A673 (cell line): ENCODE measurements around the gene PACS1. TPM values are rescaled to one million over a fixed set of nuclear protein-coding genes. Genes with fewer than 3 reads are reported as not detected.

Source experiments
- BruUV-seq: library from RNA; stranded (reverse); fragments of 400-500 nt; replicated peaks from 2 replicates; lab custom pipeline; 2021; lab: Mats Ljungman, UMichigan
- CTCF ChIA-PET: fragments of 300-600 bp; sonication (Branson Sonifier 250); formaldehyde crosslinking; loops from one replicate; lab custom pipeline; 2022; ENCODE audit warnings: antibody characterized with exemption; lab: Charles Lee
- POLR2A ChIA-PET: fragments of 300-600 bp; sonication (Branson Sonifier 250); formaldehyde crosslinking; loops from one replicate; lab custom pipeline; 2022; ENCODE audit warnings: antibody characterized with exemption; ENCODE audit not compliant: low non-redundant PET; lab: Charles Lee
- DNase-seq: peaks from one replicate; pipeline ENCODE4 v3.0.0-alpha.2; 2015; ENCODE audit warnings: low spot score
- H3K27ac ChIP-seq: fragments of 200-600 bp; sonication (generic); 2 replicates; pipeline ENCODE4 v1.5.1; 2016; ENCODE audit warnings: mixed run types, low read depth, mild to moderate bottlenecking, mixed read lengths, antibody characterized with exemption, low read length; ENCODE audit not compliant: poor library complexity, severe bottlenecking
- H3K27me3 ChIP-seq: fragments of 200-600 bp; sonication (generic); replicated peaks from 2 replicates; pipeline ENCODE4 v1.6.1; 2017; ENCODE audit warnings: mixed run types, low read depth, mild to moderate bottlenecking, mixed read lengths, antibody characterized with exemption, low read length; ENCODE audit not compliant: insufficient read depth, poor library complexity
- H3K36me3 ChIP-seq: fragments of 200-600 bp; sonication (generic); 2 replicates; pipeline ENCODE4 v1.6.1; 2016; ENCODE audit warnings: mixed run types, mild to moderate bottlenecking, mixed read lengths, antibody characterized with exemption, low read length; ENCODE audit not compliant: insufficient read depth, poor library complexity, severe bottlenecking
- H3K4me1 ChIP-seq: fragments of 200-600 bp; sonication (generic); 2 replicates; pipeline ENCODE4 v1.6.1; 2017; ENCODE audit warnings: mixed run types, mild to moderate bottlenecking, mixed read lengths, antibody characterized with exemption, low read length; ENCODE audit not compliant: insufficient read depth, poor library complexity, severe bottlenecking
- H3K4me3 ChIP-seq: fragments of 200-600 bp; sonication (generic); 2 replicates; pipeline ENCODE4 v1.5.1; 2016; ENCODE audit warnings: low read depth, mixed run types, mild to moderate bottlenecking, mixed read lengths, low read length; ENCODE audit not compliant: poor library complexity, severe bottlenecking
- H3K9me3 ChIP-seq: fragments of 200-600 bp; sonication (generic); 2 replicates; pipeline ENCODE4 v1.6.1; 2016; ENCODE audit warnings: mixed run types, low read depth, mild to moderate bottlenecking, mixed read lengths, antibody characterized with exemption, low read length; ENCODE audit not compliant: poor library complexity, severe bottlenecking
- EZH2 ChIP-seq: fragments of 200-600 bp; sonication (generic); IDR thresholded peaks from 2 replicates; pipeline ENCODE4 v1.6.1; 2017; ENCODE audit warnings: borderline replicate concordance, low read depth, mild to moderate bottlenecking, mixed read lengths, antibody characterized with exemption, low read length; ENCODE audit not compliant: poor library complexity, severe bottlenecking
- intact Hi-C: fragments of 100-400 bp; cut with micrococcal nuclease; formaldehyde crosslinking; loops from one replicate; pipeline ENCODE4 v1.10.0; 2022; ENCODE audit not compliant: unreplicated experiment
- total RNA-seq: library from RNA; stranded (reverse); gene quantifications from 2 replicates; pipeline ENCODE4 v1.2.3, GENCODE V29; 2021
- TF ChIP-seq, protein P1 (sequence below): fragments of 300-800, 200-600 bp; sonication (generic); conservative IDR thresholded peaks from 2 replicates; pipeline ENCODE4 v1.5.1; 2017; ENCODE audit warnings: low read depth, mild to moderate bottlenecking, antibody characterized with exemption, low read length, moderate library complexity, mixed read lengths

The PACS1 gene
- total RNA-seq, 1 experiment from 2014 or later, result 75.7 TPM

DNA sequence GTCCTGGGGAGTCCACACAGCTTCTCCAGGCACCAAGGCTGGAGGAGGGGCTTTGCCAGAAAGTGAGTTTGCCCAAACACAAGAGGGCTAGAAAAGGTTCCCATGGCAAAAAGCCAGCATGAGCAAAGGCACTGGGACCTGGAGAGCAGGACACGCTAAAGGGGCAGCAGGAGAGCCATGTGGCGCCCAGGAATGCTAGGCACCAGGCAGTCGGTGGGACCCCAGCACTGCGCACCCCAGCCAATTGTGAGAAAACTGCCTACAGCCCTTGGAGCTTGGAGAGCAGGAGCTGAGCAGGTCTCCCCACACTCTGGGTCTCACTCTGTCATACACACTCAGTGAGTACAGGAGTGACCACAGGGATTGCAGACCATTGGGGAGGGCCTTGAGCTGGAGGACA lies 193.2 kb downstream of the PACS1 start:
- no peaks in the 10 kb centered on the region for H3K9me3 ChIP-seq
- DNase-seq, result no peak
- H3K4me3 ChIP-seq, result no peak overlapping the region
- peaks cover 57% of the 10 kb centered on the region for H3K36me3 ChIP-seq
- H3K4me1 ChIP-seq, result peaks cover 12% of the 10 kb centered on the region
- CTCF ChIA-PET, result interaction anchor here (0.5 to 0.6 kb wide), 2 partner anchors 24 to 261 kb away, joined by 3 read pairs; partner anchors contain the start of gene EIF1AD
- POLR2A ChIA-PET, result no interaction called here
- H3K27ac ChIP-seq, result no peak overlapping the region
- intact Hi-C loops, result no loop called here
- BruUV-seq, result no TSS peak
- H3K27me3 ChIP-seq, result no peaks in the 10 kb centered on the region
- TF ChIP-seq EZH2, result no peak
- TF ChIP-seq, protein P1, sequence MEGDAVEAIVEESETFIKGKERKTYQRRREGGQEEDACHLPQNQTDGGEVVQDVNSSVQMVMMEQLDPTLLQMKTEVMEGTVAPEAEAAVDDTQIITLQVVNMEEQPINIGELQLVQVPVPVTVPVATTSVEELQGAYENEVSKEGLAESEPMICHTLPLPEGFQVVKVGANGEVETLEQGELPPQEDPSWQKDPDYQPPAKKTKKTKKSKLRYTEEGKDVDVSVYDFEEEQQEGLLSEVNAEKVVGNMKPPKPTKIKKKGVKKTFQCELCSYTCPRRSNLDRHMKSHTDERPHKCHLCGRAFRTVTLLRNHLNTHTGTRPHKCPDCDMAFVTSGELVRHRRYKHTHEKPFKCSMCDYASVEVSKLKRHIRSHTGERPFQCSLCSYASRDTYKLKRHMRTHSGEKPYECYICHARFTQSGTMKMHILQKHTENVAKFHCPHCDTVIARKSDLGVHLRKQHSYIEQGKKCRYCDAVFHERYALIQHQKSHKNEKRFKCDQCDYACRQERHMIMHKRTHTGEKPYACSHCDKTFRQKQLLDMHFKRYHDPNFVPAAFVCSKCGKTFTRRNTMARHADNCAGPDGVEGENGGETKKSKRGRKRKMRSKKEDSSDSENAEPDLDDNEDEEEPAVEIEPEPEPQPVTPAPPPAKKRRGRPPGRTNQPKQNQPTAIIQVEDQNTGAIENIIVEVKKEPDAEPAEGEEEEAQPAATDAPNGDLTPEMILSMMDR, result no peak

DNA sequence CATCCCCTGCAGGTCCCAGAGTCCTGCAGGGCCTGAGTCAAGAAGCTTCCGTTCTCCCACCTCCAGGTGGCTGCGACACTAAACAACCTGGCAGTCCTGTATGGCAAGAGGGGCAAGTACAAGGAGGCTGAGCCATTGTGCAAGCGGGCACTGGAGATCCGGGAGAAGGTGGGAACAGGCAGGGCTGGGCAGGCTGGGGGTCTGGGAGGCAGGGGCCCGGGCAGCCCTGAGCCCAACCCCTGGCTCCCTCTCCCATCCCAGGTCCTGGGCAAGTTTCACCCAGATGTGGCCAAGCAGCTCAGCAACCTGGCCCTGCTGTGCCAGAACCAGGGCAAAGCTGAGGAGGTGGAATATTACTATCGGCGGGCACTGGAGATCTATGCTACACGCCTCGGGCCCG lies 193.7 kb downstream of the PACS1 start:
- no peaks in the 10 kb centered on the region for H3K27me3 ChIP-seq
- H3K27ac ChIP-seq, result no peak overlapping the region
- no peak for DNase-seq
- peaks cover 8% of the 10 kb centered on the region for H3K4me1 ChIP-seq
- TF ChIP-seq, protein P1, result no peak
- no peak for TF ChIP-seq EZH2
- CTCF ChIA-PET, result interaction anchor here (0.6 kb wide), 1 partner anchor 24 kb away, joined by 3 read pairs; no protein-coding TSS in a partner anchor
- POLR2A ChIA-PET, result no interaction called here
- H3K36me3 ChIP-seq, result peaks cover 57% of the 10 kb centered on the region
- BruUV-seq, result no TSS peak
- intact Hi-C loops, result no loop called here
- H3K4me3 ChIP-seq, result no peak overlapping the region
- H3K9me3 ChIP-seq, result no peaks in the 10 kb centered on the region

DNA sequence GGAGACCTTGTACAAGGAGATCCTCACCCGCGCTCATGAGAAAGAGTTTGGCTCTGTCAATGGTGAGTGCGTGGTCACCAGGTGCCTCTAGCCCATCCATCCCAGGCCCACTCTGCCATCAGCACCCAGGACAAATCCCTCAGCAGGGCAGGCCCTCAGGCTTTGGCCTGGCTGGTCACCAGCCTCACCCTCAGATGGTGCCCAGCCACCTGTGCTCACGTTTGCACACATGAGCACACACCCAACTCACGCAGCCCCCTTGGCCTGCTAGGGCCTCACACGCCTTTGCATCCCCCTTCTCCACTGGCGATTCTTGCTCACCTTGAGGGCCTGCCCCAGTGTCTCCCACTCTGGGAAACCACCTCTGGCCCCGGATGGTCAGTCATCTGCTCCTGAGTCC lies 194.3 kb downstream of the PACS1 start:
- intact Hi-C loops, result no loop called here
- Histone ChIP-seq H3K9me3 (no peaks in the 10 kb centered on the region), H3K36me3 (peaks cover 51% of the 10 kb centered on the region), H3K27ac (no peak overlapping the region), H3K4me3 (no peak overlapping the region), H3K27me3 (no peaks in the 10 kb centered on the region), H3K4me1 (peaks cover 7% of the 10 kb centered on the region)
- BruUV-seq, result no TSS peak
- no peak for TF ChIP-seq EZH2
- TF ChIP-seq, protein P1, result no peak
- DNase-seq, result no peak
- CTCF ChIA-PET, result no interaction called here
- POLR2A ChIA-PET, result no interaction called here
